DLD1 (cell line): ENCODE data around the gene TPGS2.
"Not testable (repeated sequence)": the region's sequence is repeated elsewhere in the genome, so short reads cannot be mapped to it uniquely, and the experiment has no call there.

Experiments
- in situ Hi-C: cut with HindIII; loops from 2 replicates; pipeline ENCODE4 v1.10.0; 2017; ENCODE audit warnings: low sequenced_read_pairs

The TPGS2 gene

GRCh38 chr18:36777566-36777965 is 51.2 kb downstream of the TPGS2 start:
- in situ Hi-C loops: no loop called here

- in situ Hi-C loops: no loop called here
These were observed 52.2 kb downstream of the TPGS2 start for GRCh38 chr18:36776650-36777049.

GRCh38 chr18:36775396-36775795 is 53.4 kb downstream of the TPGS2 start:
- in situ Hi-C loops: no loop called here

GRCh38 chr18:36772241-36772723 is 56.5 kb downstream of the TPGS2 start:
- in situ Hi-C loops: no loop called here

- in situ Hi-C loops: no loop called here
These were observed 57.6 kb downstream of the TPGS2 start for GRCh38 chr18:36771245-36771644.

GRCh38 chr18:36770315-36770946 is 58.4 kb downstream of the TPGS2 start:
- in situ Hi-C loops: no loop called here

- in situ Hi-C loops: no loop called here
These were observed 59.0 kb downstream of the TPGS2 start for GRCh38 chr18:36769611-36770314.

- in situ Hi-C loops: no loop called here
These were observed 59.6 kb downstream of the TPGS2 start for GRCh38 chr18:36769172-36769571.

GRCh38 chr18:36766836-36767235 is 62.0 kb downstream of the TPGS2 start:
- in situ Hi-C loops: no loop called here

- in situ Hi-C loops: not testable (repeated sequence)
These were observed 65.8 kb downstream of the TPGS2 start for GRCh38 chr18:36762965-36763364.

GRCh38 chr18:36762074-36762473 is 66.7 kb downstream of the TPGS2 start:
- in situ Hi-C loops: no loop called here

- in situ Hi-C loops: no loop called here
These were observed 67.6 kb downstream of the TPGS2 start for GRCh38 chr18:36761186-36761698.

- in situ Hi-C loops: no loop called here
These were observed 68.2 kb downstream of the TPGS2 start for GRCh38 chr18:36760598-36760997.

GRCh38 chr18:36759167-36759776 is 69.5 kb downstream of the TPGS2 start:
- in situ Hi-C loops: no loop called here

GRCh38 chr18:36758623-36759022 is 70.2 kb downstream of the TPGS2 start:
- in situ Hi-C loops: no loop called here

- in situ Hi-C loops: no loop called here
These were observed 70.8 kb downstream of the TPGS2 start for GRCh38 chr18:36757991-36758390.

GRCh38 chr18:36757081-36757480 is 71.7 kb downstream of the TPGS2 start:
- in situ Hi-C loops: no loop called here

- in situ Hi-C loops: no loop called here
These were observed 72.6 kb downstream of the TPGS2 start for GRCh38 chr18:36756242-36756641.

- in situ Hi-C loops: no loop called here
These were observed 75.6 kb downstream of the TPGS2 start for GRCh38 chr18:36752929-36753865.

GRCh38 chr18:36745219-36745975 is 83.4 kb downstream of the TPGS2 start:
- in situ Hi-C loops: no loop called here
